Measurements from ENCODE around the gene WIZ.
A peak's percentile ranks its signal among the peaks of the same experiment; 100 is the strongest.

Gene WIZ

GRCh38 chr19:15393963-15394362 is 55.8 kb downstream of the WIZ start:
- peaks cover 19% of the 10 kb centered on the region for H3K36me3 ChIP-seq (ENCODE audit: control insufficient read depth, insufficient read depth, low read length)
- no peak for TF ChIP-seq CTCF (IDR thresholded peaks at IDR 0.05; ENCODE audit: insufficient read depth, low read length, poor library complexity, severe bottlenecking)
- no peak for DNase-seq (ENCODE audit: extremely low read depth, insufficient read length)
- H3K4me3 ChIP-seq (replicated peaks; ENCODE audit: low read depth, low read length), result no peak overlapping the region
- no peaks in the 10 kb centered on the region for H3K27me3 ChIP-seq (replicated peaks; ENCODE audit: control insufficient read depth, insufficient read depth, low read length)

- no peak overlapping the region for H3K4me3 ChIP-seq (replicated peaks; ENCODE audit: low read depth, low read length)
- peaks cover 4% of the 10 kb centered on the region for H3K36me3 ChIP-seq (ENCODE audit: control insufficient read depth, insufficient read depth, low read length)
- no peak for DNase-seq (ENCODE audit: extremely low read depth, insufficient read length)
- TF ChIP-seq CTCF (IDR thresholded peaks at IDR 0.05; ENCODE audit: insufficient read depth, low read length, poor library complexity, severe bottlenecking), result no peak
- H3K27me3 ChIP-seq (replicated peaks; ENCODE audit: control insufficient read depth, insufficient read depth, low read length), result no peaks in the 10 kb centered on the region
Measured at GRCh38 chr19:15390814-15391213, 58.9 kb downstream of the WIZ start.

- no peak for TF ChIP-seq CTCF (IDR thresholded peaks at IDR 0.05; ENCODE audit: insufficient read depth, low read length, poor library complexity, severe bottlenecking)
- DNase-seq (ENCODE audit: extremely low read depth, insufficient read length), result no peak
Measured at GRCh38 chr19:15381864-15382263, 67.9 kb downstream of the WIZ start.

GRCh38 chr19:15381429-15381828 is 68.3 kb downstream of the WIZ start:
- H3K4me3 ChIP-seq (replicated peaks; ENCODE audit: low read depth, low read length), result no peak overlapping the region
- no peak for TF ChIP-seq CTCF (IDR thresholded peaks at IDR 0.05; ENCODE audit: insufficient read depth, low read length, poor library complexity, severe bottlenecking)
- DNase-seq (ENCODE audit: extremely low read depth, insufficient read length), result no peak
- no peaks in the 10 kb centered on the region for H3K27me3 ChIP-seq (replicated peaks; ENCODE audit: control insufficient read depth, insufficient read depth, low read length)
- no peaks in the 10 kb centered on the region; the same call in 1 of the 2 replicates for H3K36me3 ChIP-seq (ENCODE audit: control insufficient read depth, insufficient read depth, low read length)

More at GRCh38 chr19:15381864-15382263, 67.9 kb downstream of the WIZ start:
- Histone ChIP-seq H3K36me3 (ENCODE audit: control insufficient read depth, insufficient read depth, low read length) (no peaks in the 10 kb centered on the region; the same call in 1 of the 2 replicates), H3K4me3 (replicated peaks; ENCODE audit: low read depth, low read length) (no peak overlapping the region), H3K27me3 (replicated peaks; ENCODE audit: control insufficient read depth, insufficient read depth, low read length) (no peaks in the 10 kb centered on the region)

- peaks cover under 1% of the 10 kb centered on the region for H3K36me3 ChIP-seq (ENCODE audit: control insufficient read depth, insufficient read depth, low read length)
- no peak for DNase-seq (ENCODE audit: extremely low read depth, insufficient read length)
- H3K4me3 ChIP-seq (replicated peaks; ENCODE audit: low read depth, low read length), result peak overlapping the region; percentile 71
- H3K27me3 ChIP-seq (replicated peaks; ENCODE audit: control insufficient read depth, insufficient read depth, low read length), result no peaks in the 10 kb centered on the region
- TF ChIP-seq CTCF (IDR thresholded peaks at IDR 0.05; ENCODE audit: insufficient read depth, low read length, poor library complexity, severe bottlenecking), result no peak
Measured at GRCh38 chr19:15379999-15380647, 69.6 kb downstream of the WIZ start.

Data from GM06990 (cell line).